GM12801 (cell line): ENCODE results near the gene MAMDC2.

Experiments used
- TF ChIP-seq, protein P1 (sequence below): IDR thresholded peaks from one replicate; pipeline ENCODE4 v1.5.1; 2011; ENCODE audit warnings: control low read depth; ENCODE audit not compliant: insufficient read length; ENCODE audit errors: extremely low read depth

MAMDC2 gene

DNA sequence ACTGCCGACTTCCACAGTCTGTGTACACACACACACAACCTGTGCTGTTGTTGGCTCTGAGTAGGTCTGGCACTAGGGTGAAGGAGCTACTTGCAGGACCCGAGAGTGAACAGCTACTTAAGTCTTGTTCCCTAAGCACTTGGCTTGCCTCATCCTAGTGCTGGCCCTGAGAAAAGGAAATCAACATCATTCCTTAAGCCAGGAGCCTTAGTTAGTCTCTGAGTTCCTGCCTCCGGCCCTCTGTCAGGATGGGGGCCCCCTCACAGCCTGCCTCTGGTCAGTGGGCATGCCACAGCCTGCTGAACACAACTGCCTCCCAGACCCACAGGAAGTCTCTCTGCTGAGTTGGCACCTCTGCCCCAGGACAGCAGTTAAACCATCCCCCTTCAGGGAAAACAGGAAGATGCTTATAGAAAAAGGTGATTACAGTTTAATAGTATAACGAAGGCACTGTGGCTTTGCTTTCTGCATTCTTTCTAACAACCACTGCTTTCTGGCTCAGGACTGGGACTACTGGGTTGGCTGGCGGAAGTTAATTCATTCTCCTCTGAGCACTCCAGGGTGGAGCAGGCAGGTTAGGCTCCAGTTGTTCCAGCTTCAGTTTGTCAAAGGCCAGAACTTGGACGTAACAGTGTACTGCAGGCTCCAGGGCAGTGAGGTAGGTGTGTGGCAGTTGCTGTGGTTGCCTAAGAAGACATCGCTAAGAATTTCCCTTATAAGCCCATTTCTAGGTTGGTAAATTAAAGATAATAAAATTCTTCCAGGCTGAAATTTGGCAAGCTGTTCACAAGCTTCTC lies 2.8 kb downstream of the MAMDC2 start:
- TF ChIP-seq, protein P1, sequence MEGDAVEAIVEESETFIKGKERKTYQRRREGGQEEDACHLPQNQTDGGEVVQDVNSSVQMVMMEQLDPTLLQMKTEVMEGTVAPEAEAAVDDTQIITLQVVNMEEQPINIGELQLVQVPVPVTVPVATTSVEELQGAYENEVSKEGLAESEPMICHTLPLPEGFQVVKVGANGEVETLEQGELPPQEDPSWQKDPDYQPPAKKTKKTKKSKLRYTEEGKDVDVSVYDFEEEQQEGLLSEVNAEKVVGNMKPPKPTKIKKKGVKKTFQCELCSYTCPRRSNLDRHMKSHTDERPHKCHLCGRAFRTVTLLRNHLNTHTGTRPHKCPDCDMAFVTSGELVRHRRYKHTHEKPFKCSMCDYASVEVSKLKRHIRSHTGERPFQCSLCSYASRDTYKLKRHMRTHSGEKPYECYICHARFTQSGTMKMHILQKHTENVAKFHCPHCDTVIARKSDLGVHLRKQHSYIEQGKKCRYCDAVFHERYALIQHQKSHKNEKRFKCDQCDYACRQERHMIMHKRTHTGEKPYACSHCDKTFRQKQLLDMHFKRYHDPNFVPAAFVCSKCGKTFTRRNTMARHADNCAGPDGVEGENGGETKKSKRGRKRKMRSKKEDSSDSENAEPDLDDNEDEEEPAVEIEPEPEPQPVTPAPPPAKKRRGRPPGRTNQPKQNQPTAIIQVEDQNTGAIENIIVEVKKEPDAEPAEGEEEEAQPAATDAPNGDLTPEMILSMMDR: no peak

DNA sequence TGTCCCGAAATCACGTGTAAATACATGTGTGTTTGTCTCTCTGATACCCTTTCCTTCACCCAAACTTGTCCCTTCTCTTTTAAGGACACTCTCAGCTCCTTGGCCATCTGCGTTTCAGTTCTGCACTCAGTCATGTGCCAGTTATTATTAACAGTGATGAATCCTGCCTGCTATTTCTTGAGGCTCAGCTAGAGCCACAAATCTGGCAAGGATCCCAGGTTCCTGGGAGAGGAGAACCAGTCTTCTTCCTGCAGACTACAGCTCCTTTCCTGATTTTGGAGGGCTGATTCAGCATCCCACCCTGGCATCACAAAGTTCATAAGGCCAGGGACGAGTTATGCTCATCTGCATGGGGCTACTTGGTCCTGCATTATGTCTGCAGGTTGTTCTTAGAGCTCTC lies 5.6 kb downstream of the MAMDC2 start:
- TF ChIP-seq, protein P1: no peak

DNA sequence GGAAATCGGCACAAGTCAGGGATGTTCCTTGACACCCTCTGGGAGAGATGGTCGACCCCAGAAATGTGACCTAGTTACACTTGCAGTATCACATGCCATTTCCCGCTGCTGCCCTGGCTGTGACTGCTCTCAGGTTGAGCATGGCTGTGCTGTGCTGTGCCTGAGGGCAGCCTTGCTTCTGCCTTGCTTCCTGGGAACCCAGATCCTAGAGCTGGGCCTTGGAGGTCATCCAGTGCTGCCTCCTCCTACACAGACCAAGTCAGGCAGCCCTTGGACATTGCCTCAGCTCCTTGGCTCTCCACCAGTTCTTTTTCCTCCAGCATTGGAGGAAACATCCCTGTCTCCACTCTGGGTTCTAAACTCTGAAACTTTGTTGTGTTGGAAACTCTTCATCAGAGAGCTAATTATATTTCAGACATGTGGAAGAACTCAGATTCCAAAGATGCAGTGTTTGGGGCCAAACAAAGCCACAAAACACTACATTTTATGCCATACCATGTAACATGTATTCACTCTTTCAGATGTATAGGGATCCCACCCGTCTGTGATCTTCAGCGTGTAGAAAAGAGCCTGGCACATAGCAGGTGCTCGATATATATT lies 6.1 kb downstream of the MAMDC2 start:
- TF ChIP-seq, protein P1: no peak

DNA sequence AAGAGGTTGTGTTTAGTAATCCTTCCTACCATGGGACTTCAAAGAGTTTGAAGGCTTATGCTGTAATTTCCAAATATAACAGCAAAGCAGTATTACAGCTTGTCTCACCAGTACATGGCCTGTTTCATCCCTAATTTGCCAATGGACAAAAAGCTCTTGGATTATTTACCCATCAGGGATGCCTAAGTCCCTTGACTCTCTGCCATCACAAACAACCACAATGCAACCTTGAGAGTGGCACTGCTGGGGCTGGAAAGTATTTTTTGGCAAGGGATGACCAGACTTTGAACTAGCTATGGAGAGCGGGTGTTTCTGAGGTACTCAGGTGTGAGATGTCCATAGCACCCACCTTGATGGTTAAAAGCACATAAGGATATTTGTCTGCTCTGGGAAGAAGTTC lies 9.1 kb downstream of the MAMDC2 start:
- TF ChIP-seq, protein P1: no peak

DNA sequence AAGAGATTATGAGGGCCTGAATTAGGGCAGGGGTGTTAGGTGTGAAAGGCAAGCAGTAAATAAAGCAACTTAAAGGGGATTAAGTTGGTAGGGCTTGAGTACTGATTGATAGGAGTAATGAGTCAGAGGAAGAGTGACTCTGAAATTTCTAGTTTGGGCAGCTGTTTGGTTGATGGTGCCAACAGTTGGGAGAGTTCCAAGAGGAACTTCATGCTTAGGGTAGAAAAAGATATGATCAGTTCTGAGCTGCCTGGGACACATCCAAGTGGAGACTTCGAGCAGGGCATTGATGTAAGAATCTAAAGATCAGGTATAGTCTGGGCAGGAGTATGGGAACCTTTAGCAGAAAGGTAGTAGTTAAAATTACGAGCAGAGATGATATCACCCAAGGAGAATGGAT lies 10.2 kb downstream of the MAMDC2 start:
- TF ChIP-seq, protein P1: no peak

DNA sequence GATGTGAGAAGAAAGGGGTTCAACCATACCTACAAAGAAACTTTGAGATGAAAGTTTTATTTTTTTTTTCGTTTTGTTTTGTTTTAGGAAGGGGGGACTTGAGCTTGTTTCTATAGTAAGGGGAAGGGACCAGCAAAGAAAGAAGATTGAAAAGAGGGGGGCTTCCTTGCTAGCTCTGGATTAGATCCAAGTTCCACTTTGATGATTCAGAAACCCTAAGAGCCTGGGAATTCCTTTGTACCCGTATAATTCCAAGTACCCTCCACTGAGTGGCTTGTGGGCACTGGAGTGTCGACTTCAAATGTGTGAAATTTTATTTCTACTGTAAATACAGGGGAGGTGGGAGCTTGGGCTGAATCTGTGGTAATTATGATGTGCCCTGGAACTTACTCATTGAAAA lies 10.9 kb downstream of the MAMDC2 start:
- TF ChIP-seq, protein P1: no peak

DNA sequence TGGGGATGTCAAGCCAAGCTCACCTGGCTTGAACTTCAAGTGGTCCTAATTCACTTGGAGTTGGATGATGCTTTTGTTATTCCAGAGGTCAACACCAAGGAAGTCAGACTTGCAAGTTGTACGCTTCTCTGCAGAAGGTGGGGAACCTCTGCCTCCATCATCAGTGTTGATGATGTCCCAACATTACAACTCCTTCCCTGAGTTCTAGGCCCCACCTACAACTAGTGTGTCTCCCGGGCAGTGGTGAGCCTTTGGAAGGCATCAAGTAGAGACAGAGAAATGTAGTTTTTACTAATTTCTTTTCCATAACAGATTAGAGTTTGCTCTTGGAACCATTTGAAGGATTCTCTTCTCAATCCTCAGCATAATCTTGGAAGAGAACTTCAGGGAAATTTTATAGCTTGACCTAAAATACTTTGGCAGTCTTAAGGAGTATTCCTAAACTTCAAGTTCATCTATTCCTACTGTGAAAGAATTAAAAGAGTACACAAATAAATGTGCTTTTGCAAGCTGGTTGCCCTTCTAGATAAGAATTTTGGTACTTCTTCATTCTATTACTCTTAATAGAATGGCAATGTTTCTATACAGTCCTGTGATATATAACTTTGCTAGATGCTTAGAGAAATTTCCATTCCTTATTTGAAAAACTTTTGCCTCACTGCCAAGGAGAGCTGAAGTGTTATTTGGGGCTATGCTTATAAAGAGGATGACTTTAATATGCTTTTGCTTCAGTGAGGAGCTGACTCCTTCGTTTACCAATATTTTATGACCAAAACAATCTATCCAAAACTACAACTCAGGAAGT lies 12.0 kb downstream of the MAMDC2 start:
- TF ChIP-seq, protein P1: no peak
